Nephron (organoid): ENCODE results near the gene PURA.

Experiments used
- H3K27ac Mint-ChIP-seq, 3 experiments: 2 replicates each; pipeline ENCODE4 v1.8.0; 2020; ENCODE audit warnings: mixed read lengths in 3 of 3, mild to moderate bottlenecking in 2 of 3, moderate library complexity in 1 of 3
- H3K27me3 Mint-ChIP-seq: 2 replicates; pipeline ENCODE4 v1.8.0; 2021; ENCODE audit warnings: low read depth, mild to moderate bottlenecking, moderate library complexity, mixed read lengths
- H3K36me3 Mint-ChIP-seq: 2 replicates; pipeline ENCODE4 v1.8.0; 2020; ENCODE audit warnings: low read depth, mixed read lengths
- H3K4me1 Mint-ChIP-seq: 2 replicates; pipeline ENCODE4 v1.8.0; 2020; ENCODE audit warnings: mixed read lengths
- H3K4me3 Mint-ChIP-seq, 3 experiments: 2 replicates each; pipeline ENCODE4 v1.8.0; 2020; ENCODE audit warnings: mild to moderate bottlenecking in 3 of 3, mixed read lengths in 3 of 3, moderate library complexity in 2 of 3
- H3K9me3 Mint-ChIP-seq: 2 replicates; pipeline ENCODE4 v1.8.0; 2020; ENCODE audit warnings: mixed read lengths
- CTCF ChIP-seq, 3 experiments: fragments of 200-600 bp; sonication (generic); IDR thresholded peaks; one replicate each; pipeline ENCODE4 v1.5.0; 2021; ENCODE audit warnings: antibody characterized with exemption in 3 of 3; ENCODE audit not compliant: unreplicated experiment in 3 of 3

Gene PURA

DNA sequence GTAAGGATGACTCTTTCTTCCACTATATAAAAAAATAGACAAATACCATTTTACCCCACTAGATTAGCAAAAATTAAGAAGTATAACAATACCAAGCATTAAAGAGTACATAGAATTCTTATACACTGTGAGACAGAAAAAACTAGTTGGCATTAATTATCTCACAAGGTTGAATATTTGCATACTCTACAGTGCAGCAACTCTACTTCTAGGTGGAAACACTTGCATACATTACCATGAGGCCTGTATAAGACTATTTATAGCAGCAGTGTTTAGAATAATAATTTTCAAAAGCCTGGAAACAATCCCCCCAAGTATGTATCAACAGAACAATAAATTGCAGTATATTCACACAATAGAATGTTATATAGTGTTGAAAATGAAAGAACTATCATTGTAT lies 19.0 kb upstream of the PURA start:
- no peak for TF ChIP-seq CTCF (IDR thresholded peaks at IDR 0.05; ENCODE audit: unreplicated experiment in 3 of 3)
- no peaks in the 10 kb centered on the region for H3K36me3 Mint-ChIP-seq
- H3K4me3 Mint-ChIP-seq: no peak overlapping the region
- no peak overlapping the region for H3K27ac Mint-ChIP-seq
- H3K4me1 Mint-ChIP-seq: no peaks in the 10 kb centered on the region
- peaks cover 66% of the 10 kb centered on the region for H3K27me3 Mint-ChIP-seq
- H3K9me3 Mint-ChIP-seq: peaks cover 12% of the 10 kb centered on the region

GRCh38 chr5:140101179-140101578 lies 12.7 kb upstream of the PURA start:
- Mint-ChIP-seq H3K4me1 (peaks cover 3% of the 10 kb centered on the region), H3K36me3 (no peaks in the 10 kb centered on the region), H3K27ac (no peak overlapping the region), H3K27me3 (peaks cover 83% of the 10 kb centered on the region), H3K9me3 (no peaks in the 10 kb centered on the region), H3K4me3 (no peak overlapping the region)
- TF ChIP-seq CTCF (IDR thresholded peaks at IDR 0.05; ENCODE audit: unreplicated experiment in 3 of 3): no peak

GRCh38 chr5:140103154-140103553 lies 10.8 kb upstream of the PURA start:
- no peak for TF ChIP-seq CTCF (IDR thresholded peaks at IDR 0.05; ENCODE audit: unreplicated experiment in 3 of 3)
- H3K27me3 Mint-ChIP-seq: peaks cover 85% of the 10 kb centered on the region
- H3K9me3 Mint-ChIP-seq: no peaks in the 10 kb centered on the region
- H3K27ac Mint-ChIP-seq: no peak overlapping the region
- no peaks in the 10 kb centered on the region for H3K36me3 Mint-ChIP-seq
- H3K4me3 Mint-ChIP-seq: no peak overlapping the region
- H3K4me1 Mint-ChIP-seq: peaks cover 14% of the 10 kb centered on the region

GRCh38 chr5:140104100-140104499 lies 9.8 kb upstream of the PURA start:
- H3K4me1 Mint-ChIP-seq: peaks cover 17% of the 10 kb centered on the region
- no peaks in the 10 kb centered on the region for H3K36me3 Mint-ChIP-seq
- no peak overlapping the region for H3K4me3 Mint-ChIP-seq
- H3K27me3 Mint-ChIP-seq: peaks cover 92% of the 10 kb centered on the region
- H3K27ac Mint-ChIP-seq: no peak overlapping the region
- H3K9me3 Mint-ChIP-seq: no peaks in the 10 kb centered on the region
- TF ChIP-seq CTCF (IDR thresholded peaks at IDR 0.05; ENCODE audit: unreplicated experiment in 3 of 3): no peak

DNA sequence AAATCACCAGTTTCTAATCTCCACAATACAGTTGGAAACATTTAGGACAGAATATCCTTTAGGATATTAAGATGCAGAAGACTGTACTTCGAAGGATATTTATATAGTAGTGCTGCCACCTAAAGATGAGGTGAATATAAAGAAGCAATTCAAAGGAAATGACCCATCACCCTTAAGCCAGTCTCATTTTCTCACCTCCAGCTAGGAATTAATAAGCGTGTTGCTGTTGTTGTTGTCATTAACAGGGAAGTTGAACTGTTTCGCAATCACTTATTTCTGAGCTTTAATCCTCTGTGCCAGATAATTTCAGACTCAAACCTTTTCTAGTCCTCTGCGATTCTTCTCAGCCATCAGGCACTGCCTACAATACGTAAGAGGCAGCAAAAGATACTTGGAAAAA lies 7.8 kb upstream of the PURA start:
- H3K27ac Mint-ChIP-seq: peak overlapping the region; percentile 95 to 97 (median 97)
- no peaks in the 10 kb centered on the region for H3K36me3 Mint-ChIP-seq
- H3K27me3 Mint-ChIP-seq: peaks cover 93% of the 10 kb centered on the region
- no peak for TF ChIP-seq CTCF (IDR thresholded peaks at IDR 0.05; ENCODE audit: unreplicated experiment in 3 of 3)
- no peaks in the 10 kb centered on the region for H3K9me3 Mint-ChIP-seq
- H3K4me1 Mint-ChIP-seq: peaks cover 23% of the 10 kb centered on the region
- peak overlapping the region; percentile 85 to 89 (median 87) for H3K4me3 Mint-ChIP-seq

- TF ChIP-seq CTCF (IDR thresholded peaks at IDR 0.05; ENCODE audit: unreplicated experiment in 3 of 3): no peak
- Mint-ChIP-seq H3K36me3 (no peaks in the 10 kb centered on the region), H3K4me1 (peaks cover 24% of the 10 kb centered on the region), H3K27me3 (peaks cover 96% of the 10 kb centered on the region), H3K27ac (peak overlapping the region; percentile 95 to 97 (median 97)), H3K9me3 (no peaks in the 10 kb centered on the region), H3K4me3 (peak overlapping the region; percentile 85 to 89 (median 87))
Measured at GRCh38 chr5:140106805-140107311, 7.1 kb upstream of the PURA start.
